Gastroesophageal sphincter (tissue), 3 donors: Measurements from ENCODE around the gene HMHB1.

ENCODE experiments used
- EP300 ChIP-seq: sonication (generic); formaldehyde crosslinking; IDR thresholded peaks from one replicate; pipeline ENCODE4 v1.6.1; 2017; ENCODE audit warnings: antibody characterized with exemption, mild to moderate bottlenecking
- TF ChIP-seq, protein P1 (sequence below), 4 experiments: fragments of 200-600 bp in 2 of 4; fragments of 450-650 bp in 2 of 4; sonication (generic) in 1 of 4; IDR thresholded peaks; one replicate each; pipeline ENCODE4 v1.5.1; 2017 to 2019; ENCODE audit warnings: antibody characterized with exemption in 4 of 4, mild to moderate bottlenecking in 2 of 4, moderate library complexity in 2 of 4

DNA sequence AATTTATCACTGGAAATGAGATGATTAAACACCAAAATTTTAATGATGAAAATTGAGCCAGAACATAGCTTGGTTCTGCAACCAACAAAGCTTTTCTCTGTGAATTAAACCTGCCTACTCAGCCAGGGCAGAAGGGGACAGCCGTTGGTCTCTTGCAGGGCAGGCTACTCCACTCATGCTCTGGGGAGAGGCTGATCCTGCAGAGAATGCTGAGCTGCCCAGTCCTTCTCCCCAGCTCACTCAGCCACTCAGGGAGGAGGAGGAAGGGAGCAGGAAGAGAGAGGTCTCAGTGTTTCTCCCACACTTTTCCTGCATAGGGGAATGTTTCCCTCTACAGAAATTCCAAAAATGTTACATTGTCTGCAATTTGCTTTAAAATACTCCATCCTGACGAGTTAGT, 40.4 kb upstream of the HMHB1 start:
- TF ChIP-seq, protein P1, sequence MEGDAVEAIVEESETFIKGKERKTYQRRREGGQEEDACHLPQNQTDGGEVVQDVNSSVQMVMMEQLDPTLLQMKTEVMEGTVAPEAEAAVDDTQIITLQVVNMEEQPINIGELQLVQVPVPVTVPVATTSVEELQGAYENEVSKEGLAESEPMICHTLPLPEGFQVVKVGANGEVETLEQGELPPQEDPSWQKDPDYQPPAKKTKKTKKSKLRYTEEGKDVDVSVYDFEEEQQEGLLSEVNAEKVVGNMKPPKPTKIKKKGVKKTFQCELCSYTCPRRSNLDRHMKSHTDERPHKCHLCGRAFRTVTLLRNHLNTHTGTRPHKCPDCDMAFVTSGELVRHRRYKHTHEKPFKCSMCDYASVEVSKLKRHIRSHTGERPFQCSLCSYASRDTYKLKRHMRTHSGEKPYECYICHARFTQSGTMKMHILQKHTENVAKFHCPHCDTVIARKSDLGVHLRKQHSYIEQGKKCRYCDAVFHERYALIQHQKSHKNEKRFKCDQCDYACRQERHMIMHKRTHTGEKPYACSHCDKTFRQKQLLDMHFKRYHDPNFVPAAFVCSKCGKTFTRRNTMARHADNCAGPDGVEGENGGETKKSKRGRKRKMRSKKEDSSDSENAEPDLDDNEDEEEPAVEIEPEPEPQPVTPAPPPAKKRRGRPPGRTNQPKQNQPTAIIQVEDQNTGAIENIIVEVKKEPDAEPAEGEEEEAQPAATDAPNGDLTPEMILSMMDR (IDR thresholded peaks at IDR 0.05) = no peak
- TF ChIP-seq EP300 = no peak
